ENCODE measurements around the gene STRN4.

- TF ChIP-seq GATA2 (IDR thresholded peaks at IDR 0.05; ENCODE audit: low read depth, low read length) = no peak
- no peak for TF ChIP-seq GATA3 (IDR thresholded peaks at IDR 0.05; ENCODE audit: low read depth, low read length)
Observed at GRCh38 chr19:46721269-46722003, 24.8 kb downstream of the STRN4 start.

Data from SH-SY5Y (cell line).